Measurements from ENCODE around the gene TSPY8.
"Not testable (repeated sequence)": the region's sequence is repeated elsewhere in the genome, so short reads cannot be mapped to it uniquely, and the experiment has no call there.

The TSPY8 gene, protein sequence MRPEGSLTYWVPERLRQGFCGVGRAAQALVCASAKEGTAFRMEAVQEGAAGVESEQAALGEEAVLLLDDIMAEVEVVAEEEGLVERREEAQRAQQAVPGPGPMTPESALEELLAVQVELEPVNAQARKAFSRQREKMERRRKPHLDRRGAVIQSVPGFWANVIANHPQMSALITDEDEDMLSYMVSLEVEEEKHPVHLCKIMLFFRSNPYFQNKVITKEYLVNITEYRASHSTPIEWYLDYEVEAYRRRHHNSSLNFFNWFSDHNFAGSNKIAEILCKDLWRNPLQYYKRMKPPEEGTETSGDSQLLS

DNA sequence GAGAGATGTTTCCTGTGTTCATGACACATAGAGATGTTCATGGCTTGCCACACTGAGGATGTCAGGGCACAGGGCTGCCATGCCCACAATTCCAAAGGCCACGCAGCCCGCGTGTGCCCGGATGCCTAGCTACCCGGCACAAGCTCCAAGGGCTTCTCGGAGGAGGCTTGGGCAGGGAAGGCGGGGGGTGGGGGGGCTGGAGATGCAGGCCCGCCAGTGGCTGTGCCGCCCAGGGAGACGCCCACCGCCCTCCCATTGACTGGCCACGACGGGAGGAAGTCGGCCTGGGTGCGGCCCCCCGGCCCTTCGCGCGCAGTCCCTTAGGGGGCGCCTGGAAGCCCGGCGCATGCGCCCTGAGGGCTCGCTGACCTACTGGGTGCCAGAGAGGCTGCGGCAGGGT, at the start of gene TSPY8:
Gene TSPY8 (plus strand): TSS at position 301 of the 400 bp plus-strand sequence. CDS start 46 bp downstream, at position 347.
- H3K27me3 Mint-ChIP-seq; H3K27ac Mint-ChIP-seq (ENCODE audit: low read depth); ATAC-seq (replicated peaks; ENCODE audit: extremely low read depth, poor library complexity, severe bottlenecking); H3K9me3 Mint-ChIP-seq; DNase-seq (ENCODE audit: low spot score in 2 of 2); H3K4me1 Mint-ChIP-seq; H3K4me3 Mint-ChIP-seq; H3K36me3 Mint-ChIP-seq (ENCODE audit: insufficient read depth): not testable (repeated sequence)

GRCh38 chrY:9320996-9321395, 36.6 kb upstream of the TSPY8 start:
- H3K36me3 Mint-ChIP-seq (ENCODE audit: insufficient read depth): no peaks in the 10 kb centered on the region
- H3K27ac Mint-ChIP-seq (ENCODE audit: low read depth): no peak overlapping the region
- no peaks in the 10 kb centered on the region for H3K27me3 Mint-ChIP-seq
- DNase-seq (ENCODE audit: low spot score in 2 of 2) (no peak), ATAC-seq (replicated peaks; ENCODE audit: extremely low read depth, poor library complexity, severe bottlenecking) (no peak)
- H3K4me3 Mint-ChIP-seq: no peak overlapping the region
- no peaks in the 10 kb centered on the region for H3K4me1 Mint-ChIP-seq
- H3K9me3 Mint-ChIP-seq: no peaks in the 10 kb centered on the region

- not testable (repeated sequence) for ATAC-seq (replicated peaks; ENCODE audit: extremely low read depth, poor library complexity, severe bottlenecking); H3K9me3 Mint-ChIP-seq; H3K36me3 Mint-ChIP-seq (ENCODE audit: insufficient read depth); H3K4me3 Mint-ChIP-seq; DNase-seq (ENCODE audit: low spot score in 2 of 2); H3K27ac Mint-ChIP-seq (ENCODE audit: low read depth); H3K27me3 Mint-ChIP-seq; H3K4me1 Mint-ChIP-seq
Observed at GRCh38 chrY:9337164-9337563, 20.4 kb upstream of the TSPY8 start, which contains the start of gene TSPY4. Gene TSPY4, plus strand, starts transcription at chrY:9337464. Its CDS starts 46 bp downstream, at chrY:9337510.

DNA sequence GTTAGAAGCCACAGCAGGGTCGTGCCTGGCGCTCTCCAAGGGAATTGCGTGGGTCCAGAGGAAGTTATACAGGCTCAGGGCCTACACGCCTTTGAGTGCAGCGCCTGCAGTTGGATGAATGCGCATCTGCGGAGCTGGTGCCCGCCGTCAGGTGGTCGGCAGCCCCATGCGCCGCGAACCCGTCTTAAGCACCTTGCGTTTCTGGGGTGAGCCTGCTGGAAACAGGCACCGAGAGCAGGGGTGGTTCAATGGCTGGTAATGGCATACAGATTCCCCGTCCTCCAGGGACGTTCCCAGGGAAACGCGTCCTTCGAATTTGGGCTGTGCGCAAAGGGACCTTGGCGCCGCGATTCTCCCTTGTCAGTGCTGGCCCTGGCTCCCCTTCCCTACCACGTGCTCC, 38.9 kb downstream of the TSPY8 start:
- not testable (repeated sequence) for H3K27ac Mint-ChIP-seq (ENCODE audit: low read depth); ATAC-seq (replicated peaks; ENCODE audit: extremely low read depth, poor library complexity, severe bottlenecking); H3K27me3 Mint-ChIP-seq; H3K9me3 Mint-ChIP-seq; H3K4me1 Mint-ChIP-seq; H3K4me3 Mint-ChIP-seq; H3K36me3 Mint-ChIP-seq (ENCODE audit: insufficient read depth)
- DNase-seq (ENCODE audit: low spot score in 2 of 2): peak in 1 of 2 donors; percentile 11

GRCh38 chrY:9398121-9398520, 40.5 kb downstream of the TSPY8 start, which contains the start of gene TSPY3:
Gene TSPY3, plus strand, starts transcription at chrY:9398421. Its CDS starts 46 bp downstream, at chrY:9398467.
- H3K4me1 Mint-ChIP-seq; H3K4me3 Mint-ChIP-seq; ATAC-seq (replicated peaks; ENCODE audit: extremely low read depth, poor library complexity, severe bottlenecking); H3K9me3 Mint-ChIP-seq; H3K27me3 Mint-ChIP-seq; DNase-seq (ENCODE audit: low spot score in 2 of 2); H3K36me3 Mint-ChIP-seq (ENCODE audit: insufficient read depth); H3K27ac Mint-ChIP-seq (ENCODE audit: low read depth): not testable (repeated sequence)
